ENCODE data around the gene BCAM.

Gene BCAM

DNA sequence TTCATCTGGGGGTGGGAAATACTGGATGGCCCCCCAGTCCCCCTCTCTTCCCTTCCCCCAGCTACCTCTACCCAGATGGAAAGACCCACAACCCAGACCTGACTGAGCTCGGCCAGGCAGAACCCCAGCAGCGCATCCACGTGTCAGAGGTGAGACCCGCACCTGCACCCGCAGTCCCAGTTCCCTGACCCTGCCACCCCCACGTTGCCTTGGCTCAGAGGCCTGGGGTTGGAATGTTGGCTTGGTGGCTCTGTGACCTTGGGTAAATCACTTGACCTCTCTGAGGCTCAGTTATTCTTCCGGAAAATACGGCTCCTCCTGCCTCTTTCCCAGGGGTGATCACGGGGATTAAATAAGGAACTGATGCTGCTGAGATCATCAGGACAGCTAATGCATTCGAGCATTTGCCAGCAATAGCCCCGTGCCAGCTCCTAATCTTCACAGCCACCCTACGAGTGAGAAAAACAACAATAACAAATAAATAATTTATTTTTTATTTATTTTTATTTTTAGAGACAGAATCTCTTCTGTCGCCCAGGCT lies 18.9 kb upstream of the BCAM start:
- no peak for DNase-seq (ENCODE audit: low spot score)

GRCh38 chr19:44792281-44792680 lies 16.6 kb upstream of the BCAM start:
- no peak for DNase-seq (ENCODE audit: low spot score)

GRCh38 chr19:44794610-44795009 lies 14.3 kb upstream of the BCAM start:
- DNase-seq (ENCODE audit: low spot score), result no peak

GRCh38 chr19:44795398-44795987 lies 13.4 kb upstream of the BCAM start:
- no peak for DNase-seq (ENCODE audit: low spot score)

- peak; percentile 78 for DNase-seq (ENCODE audit: low spot score)
Observed at GRCh38 chr19:44796701-44797115, 12.2 kb upstream of the BCAM start.

- DNase-seq (ENCODE audit: low spot score), result no peak
Observed at GRCh38 chr19:44799627-44800346, 9.1 kb upstream of the BCAM start.

DNA sequence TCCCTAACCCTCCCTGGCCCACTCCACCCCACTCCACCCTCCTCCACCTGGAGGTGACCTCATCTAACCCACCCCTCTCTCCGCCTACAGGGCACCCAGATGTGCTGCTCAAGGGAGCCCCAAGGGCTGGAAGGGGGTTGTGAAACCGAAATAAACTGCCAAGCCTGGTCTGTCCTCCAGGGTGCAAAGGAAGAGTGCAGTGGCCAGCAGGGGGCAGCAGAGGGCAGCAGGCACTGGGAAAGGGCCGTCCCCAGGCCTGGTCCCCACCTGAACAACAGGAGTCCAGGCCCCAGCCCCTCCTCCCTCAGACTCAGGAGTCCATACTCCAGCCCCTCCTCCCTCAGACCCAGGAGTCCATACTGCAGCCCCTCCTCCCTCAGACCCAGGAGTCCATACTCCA lies 8.4 kb upstream of the BCAM start:
- peak; percentile 86 for DNase-seq (ENCODE audit: low spot score)

DNA sequence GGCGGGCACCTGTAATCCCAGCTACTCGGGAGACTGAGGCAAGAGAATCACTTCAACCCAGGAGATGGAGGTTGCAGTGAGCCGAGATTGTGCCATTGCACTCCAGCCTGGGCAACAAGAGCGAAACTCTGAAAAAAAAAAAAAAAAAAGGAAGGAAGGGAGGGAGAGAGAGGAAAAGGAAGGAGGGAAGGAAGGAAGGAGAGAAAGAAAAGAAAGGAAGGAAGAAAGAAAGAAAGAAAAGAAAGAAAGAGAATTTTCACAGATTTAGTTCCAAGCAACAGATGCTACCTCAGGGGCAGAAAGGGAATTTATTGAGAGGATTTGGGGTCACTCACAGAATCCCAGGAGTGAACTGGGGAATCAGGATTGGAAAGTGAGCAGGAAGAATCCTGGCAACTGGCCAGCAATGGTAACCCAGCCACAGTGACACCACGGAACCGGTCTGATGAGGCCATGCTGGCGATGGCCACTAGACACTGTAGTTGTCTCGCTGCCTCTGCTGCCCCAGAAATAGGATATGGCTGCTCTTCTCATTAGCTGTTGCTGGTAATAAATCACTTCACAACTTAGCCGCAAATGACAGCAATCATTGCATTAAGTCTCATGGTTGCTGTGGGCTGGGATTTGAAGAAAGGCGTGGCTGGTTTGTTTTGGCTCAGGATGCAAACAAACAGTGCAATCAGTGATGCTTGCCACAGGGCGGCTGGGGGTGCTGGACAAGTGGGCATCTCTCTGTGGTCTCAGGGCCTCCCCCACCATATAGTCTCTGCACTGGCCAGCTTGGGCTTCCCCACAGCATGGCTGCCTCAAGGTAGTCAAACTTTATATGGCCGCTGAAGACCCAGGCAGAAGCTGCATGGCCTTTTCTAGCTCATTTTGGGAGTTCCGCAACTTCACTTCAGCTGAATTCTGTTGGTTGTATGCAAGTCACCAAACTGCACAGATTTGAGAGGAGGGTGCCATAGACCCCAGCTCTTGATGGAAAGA lies 5.2 kb upstream of the BCAM start:
- no peak for DNase-seq (ENCODE audit: low spot score)

- DNase-seq (ENCODE audit: low spot score), result no peak
Observed at GRCh38 chr19:44806291-44806690, 2.6 kb upstream of the BCAM start.

- no peak for DNase-seq (ENCODE audit: low spot score)
Observed at GRCh38 chr19:44807162-44807561, 1.7 kb upstream of the BCAM start.

GRCh38 chr19:44807652-44808462 lies 1.0 kb upstream of the BCAM start:
- peak; percentile 81 for DNase-seq (ENCODE audit: low spot score)

DNA sequence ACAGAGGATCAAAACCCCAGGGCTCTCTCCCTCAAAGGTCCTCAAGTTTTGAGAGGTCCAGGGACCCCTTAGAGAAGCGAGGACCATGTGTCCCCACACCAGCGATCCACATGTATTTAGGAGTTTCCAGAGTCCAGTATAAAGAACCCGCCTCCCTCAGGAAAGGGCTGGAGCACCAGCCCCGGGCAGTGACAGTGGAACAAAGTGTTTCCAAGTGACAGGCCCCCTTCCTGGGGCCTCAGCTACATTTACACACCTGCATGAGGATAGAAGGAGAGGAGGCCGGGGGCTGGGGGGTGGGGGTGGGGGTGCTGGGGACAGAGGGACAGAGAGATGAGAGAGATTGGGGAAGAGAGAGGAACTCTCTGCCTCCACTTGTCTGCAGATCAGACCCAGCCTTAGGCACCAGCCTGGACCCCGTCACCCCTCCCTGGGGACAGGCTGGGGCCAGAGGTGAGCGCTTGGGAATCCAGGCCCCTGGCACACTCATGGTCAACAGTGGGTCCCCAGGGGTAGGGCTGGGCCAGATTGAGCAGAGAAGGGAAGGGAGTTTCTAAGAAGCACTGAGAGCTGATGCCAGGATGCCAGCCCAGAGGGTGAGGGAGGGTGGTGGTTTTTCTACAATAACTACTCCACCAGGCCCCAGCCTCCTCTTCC lies 802 bp downstream of the BCAM start:
- no peak for DNase-seq (ENCODE audit: low spot score)

DNA sequence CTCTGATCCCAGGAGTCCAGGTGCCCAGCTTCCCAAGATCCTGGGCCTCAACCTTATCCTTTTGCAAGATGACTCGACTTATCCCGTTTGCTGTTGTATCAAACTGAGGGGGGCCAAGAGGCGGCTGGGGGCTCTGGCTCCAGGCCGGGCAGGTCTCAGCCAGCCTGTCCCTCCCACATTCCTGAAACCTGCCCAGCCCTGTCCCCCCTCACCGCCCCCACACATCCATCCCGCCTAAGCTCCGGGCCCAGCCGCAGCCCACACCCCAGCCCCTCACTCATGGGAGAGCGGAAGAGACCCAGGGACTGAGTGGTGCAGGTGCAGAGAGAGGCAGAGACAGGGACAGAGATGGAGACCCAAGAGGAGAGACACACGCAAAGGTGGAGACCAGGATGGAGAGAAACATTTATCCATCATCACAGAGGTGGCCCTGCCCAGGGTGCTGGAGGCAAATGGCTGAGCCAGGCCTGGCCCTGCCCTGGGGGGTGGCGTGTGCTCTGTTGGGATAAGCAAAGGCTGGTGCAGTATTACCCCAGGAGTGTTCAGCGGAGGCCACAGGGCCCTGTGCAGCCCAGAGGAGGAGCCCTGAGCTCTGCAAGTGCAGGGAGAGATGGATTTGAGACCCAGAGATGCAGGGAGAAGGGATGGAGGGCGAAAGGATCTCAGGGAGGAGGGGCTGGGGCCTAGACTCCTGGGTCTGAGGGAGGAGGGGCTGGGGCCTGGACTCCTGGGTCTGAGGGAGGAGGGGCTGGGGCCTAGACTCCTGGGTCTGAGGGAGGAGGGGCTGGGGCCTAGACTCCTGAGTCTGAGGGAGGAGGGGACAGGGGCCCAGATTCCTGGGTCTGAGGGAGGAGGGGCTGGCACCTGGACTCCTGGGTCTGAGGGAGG lies 1.6 kb downstream of the BCAM start:
- no peak for DNase-seq (ENCODE audit: low spot score)

GRCh38 chr19:44811122-44811419 lies 2.2 kb downstream of the BCAM start:
- no peak for DNase-seq (ENCODE audit: low spot score)

DNA sequence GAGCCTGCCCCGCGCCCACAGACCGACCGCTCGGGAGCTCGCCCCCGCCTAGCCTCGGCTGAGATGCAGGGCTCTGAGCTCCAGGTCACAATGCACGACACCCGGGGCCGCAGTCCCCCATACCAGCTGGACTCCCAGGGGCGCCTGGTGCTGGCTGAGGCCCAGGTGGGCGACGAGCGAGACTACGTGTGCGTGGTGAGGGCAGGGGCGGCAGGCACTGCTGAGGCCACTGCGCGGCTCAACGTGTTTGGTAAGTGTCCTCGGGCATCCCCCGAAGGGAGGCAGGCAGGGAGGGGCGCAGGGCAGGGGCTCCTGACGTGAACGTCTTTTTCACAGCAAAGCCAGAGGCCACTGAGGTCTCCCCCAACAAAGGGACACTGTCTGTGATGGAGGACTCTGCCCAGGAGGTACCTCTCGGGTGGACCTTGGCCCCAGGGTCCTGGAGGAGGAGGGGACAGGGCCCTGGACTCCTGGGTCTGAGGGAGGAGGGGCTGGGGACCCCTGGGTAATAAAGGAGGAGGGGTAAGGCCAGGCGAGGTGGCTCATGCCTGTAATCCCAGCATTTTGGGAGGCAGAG lies 3.3 kb downstream of the BCAM start:
- no peak for DNase-seq (ENCODE audit: low spot score)

GRCh38 chr19:44813070-44813840 lies 4.4 kb downstream of the BCAM start:
- DNase-seq (ENCODE audit: low spot score), result no peak

GRCh38 chr19:44813841-44814470 lies 5.1 kb downstream of the BCAM start:
- no peak for DNase-seq (ENCODE audit: low spot score)

GRCh38 chr19:44814517-44814916 lies 5.6 kb downstream of the BCAM start:
- no peak for DNase-seq (ENCODE audit: low spot score)

GRCh38 chr19:44816301-44816700 lies 7.4 kb downstream of the BCAM start:
- no peak for DNase-seq (ENCODE audit: low spot score)
